Measurements from ENCODE around the gene AMFR. TPM values are rescaled to one million over a fixed set of nuclear protein-coding genes. Genes with fewer than 3 reads are reported as not detected.

The AMFR gene
- total RNA-seq, 1 experiment from 2014 or later = 25.6 TPM

DNA sequence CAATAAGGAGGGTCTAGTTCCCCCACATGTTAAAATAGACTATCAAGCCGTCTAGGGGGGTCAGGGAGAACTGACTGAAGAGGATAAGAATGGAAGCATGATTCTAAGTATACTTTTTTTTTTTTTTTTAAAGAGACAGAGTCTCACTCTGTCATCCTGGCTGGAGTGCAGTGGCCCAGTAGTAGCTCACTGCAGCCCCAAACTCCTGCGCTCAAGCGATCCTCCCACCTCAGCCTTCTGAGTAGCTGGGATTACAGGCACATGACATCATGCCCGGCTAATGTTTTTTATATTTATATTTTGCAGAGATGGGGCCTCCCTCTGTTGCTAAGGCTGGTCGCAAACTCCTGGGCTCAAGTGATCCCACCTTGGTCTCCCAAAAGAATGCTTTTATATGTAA, 14.2 kb downstream of the AMFR start:
- peaks cover 11 to 19% of the 10 kb centered on the region in 2 experiments for H3K4me1 Mint-ChIP-seq

More for the DNA sequence above, 14.2 kb downstream of the AMFR start:
- Histone ChIP-seq H2AK5ac (ENCODE audit: insufficient read length, low read length) (no peak overlapping the region), H3K4me1 (ENCODE audit: insufficient read depth, low read length) (peaks cover 6% of the 10 kb centered on the region; the same call in 1 of the 2 replicates), H3K23me2 (ENCODE audit: insufficient read length, low read depth, low read length, poor library complexity, severe bottlenecking) (no peaks in the 10 kb centered on the region), H3K23ac (ENCODE audit: insufficient read length, low read depth, low read length) (no peak overlapping the region), H2BK12ac (ENCODE audit: insufficient read length, low read depth, low read length) (no peak overlapping the region), H4K91ac (ENCODE audit: insufficient read length, low read depth, low read length) (no peak overlapping the region), H3K56ac (ENCODE audit: insufficient read length, low read depth, low read length) (no peak overlapping the region), H3T11ph (ENCODE audit: low read length) (no peak overlapping the region), H3K9ac (ENCODE audit: extremely low read depth, insufficient read length, low read length) (no peak overlapping the region), H3K18ac (ENCODE audit: insufficient read length, low read depth, low read length) (no peak overlapping the region), H2AFZ (ENCODE audit: low read length) (no peak overlapping the region), H4K5ac (ENCODE audit: insufficient read length, low read depth, low read length) (no peak overlapping the region), H3K4me2 (ENCODE audit: insufficient read depth, insufficient read length, low read length) (no peak overlapping the region), H3K14ac (ENCODE audit: insufficient read depth, low read length) (no peak overlapping the region), H3K79me2 (ENCODE audit: insufficient read depth, low read length) (no peaks in the 10 kb centered on the region), H3K27ac (ENCODE audit: insufficient read length, low read depth, low read length) (no peak overlapping the region), H2BK15ac (ENCODE audit: low read depth, low read length) (no peak overlapping the region), H3K9me3 (ENCODE audit: control insufficient read depth, low read depth, low read length) (no peaks in the 10 kb centered on the region), H3K27me3 (ENCODE audit: insufficient read depth, low read length) (no peaks in the 10 kb centered on the region; the same call in 1 of the 2 replicates), H3K4ac (ENCODE audit: low read depth, low read length) (no peak overlapping the region), H3K79me1 (ENCODE audit: insufficient read depth, low read depth, low read length, poor library complexity, severe bottlenecking) (no peaks in the 10 kb centered on the region), H4K8ac (replicated peaks; ENCODE audit: insufficient read length, low read depth, low read length) (no peak overlapping the region), H2BK120ac (ENCODE audit: low read depth, low read length, poor library complexity, severe bottlenecking) (no peak overlapping the region), H4K20me1 (ENCODE audit: control insufficient read depth, insufficient read depth, insufficient read length) (no peaks in the 10 kb centered on the region), H2BK5ac (ENCODE audit: insufficient read length, low read length) (no peak overlapping the region), H2BK20ac (ENCODE audit: low read depth, low read length, poor library complexity, severe bottlenecking) (no peak overlapping the region)
- peaks cover 11 to 35% (median 30%) of the 10 kb centered on the region in 3 experiments for H3K36me3 Mint-ChIP-seq (ENCODE audit: insufficient read depth in 1 of 3, low read depth in 3 of 3)
- no CpG with 5 or more reads among the region's 5 CpGs for WGBS (ENCODE audit: extremely low coverage, insufficient read length, low lambda C conversion rate)
- DNase-seq = no peak
- no peak overlapping the region for H3K27ac Mint-ChIP-seq
- TF ChIP-seq, protein P1, sequence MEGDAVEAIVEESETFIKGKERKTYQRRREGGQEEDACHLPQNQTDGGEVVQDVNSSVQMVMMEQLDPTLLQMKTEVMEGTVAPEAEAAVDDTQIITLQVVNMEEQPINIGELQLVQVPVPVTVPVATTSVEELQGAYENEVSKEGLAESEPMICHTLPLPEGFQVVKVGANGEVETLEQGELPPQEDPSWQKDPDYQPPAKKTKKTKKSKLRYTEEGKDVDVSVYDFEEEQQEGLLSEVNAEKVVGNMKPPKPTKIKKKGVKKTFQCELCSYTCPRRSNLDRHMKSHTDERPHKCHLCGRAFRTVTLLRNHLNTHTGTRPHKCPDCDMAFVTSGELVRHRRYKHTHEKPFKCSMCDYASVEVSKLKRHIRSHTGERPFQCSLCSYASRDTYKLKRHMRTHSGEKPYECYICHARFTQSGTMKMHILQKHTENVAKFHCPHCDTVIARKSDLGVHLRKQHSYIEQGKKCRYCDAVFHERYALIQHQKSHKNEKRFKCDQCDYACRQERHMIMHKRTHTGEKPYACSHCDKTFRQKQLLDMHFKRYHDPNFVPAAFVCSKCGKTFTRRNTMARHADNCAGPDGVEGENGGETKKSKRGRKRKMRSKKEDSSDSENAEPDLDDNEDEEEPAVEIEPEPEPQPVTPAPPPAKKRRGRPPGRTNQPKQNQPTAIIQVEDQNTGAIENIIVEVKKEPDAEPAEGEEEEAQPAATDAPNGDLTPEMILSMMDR (conservative IDR thresholded peaks at IDR 0.05) = no peak
- H3K4me3 Mint-ChIP-seq = no peak overlapping the region
- no peaks in the 10 kb centered on the region for H3K9me3 Mint-ChIP-seq
- no peaks in the 10 kb centered on the region for H3K27me3 Mint-ChIP-seq (ENCODE audit: low read depth)
